GM23338 (cell line): ENCODE data around the gene FOXP4.

Experiments used
- EZH2phosphoT487 ChIP-seq: fragments of 200-600 bp; sonication (generic); IDR thresholded peaks from one replicate; pipeline ENCODE4 v1.8.1; 2018; ENCODE audit warnings: antibody characterized with exemption; ENCODE audit not compliant: unreplicated experiment
- POLR2AphosphoS5 ChIP-seq: IDR thresholded peaks from 2 replicates; pipeline ENCODE4 v1.6.1; 2016; ENCODE audit warnings: antibody characterized with exemption, low read depth
- TF ChIP-seq, protein P1 (sequence below), 2 experiments: fragments of 200-600 bp in 1 of 2; sonication (generic) in 1 of 2; conservative IDR thresholded peaks; 2 replicates each; pipeline versions ENCODE4 v1.5.1 to v1.6.1; 2016 to 2017; ENCODE audit warnings: antibody characterized with exemption in 2 of 2, low read depth in 2 of 2, mild to moderate bottlenecking in 2 of 2, moderate library complexity in 1 of 2

DNA sequence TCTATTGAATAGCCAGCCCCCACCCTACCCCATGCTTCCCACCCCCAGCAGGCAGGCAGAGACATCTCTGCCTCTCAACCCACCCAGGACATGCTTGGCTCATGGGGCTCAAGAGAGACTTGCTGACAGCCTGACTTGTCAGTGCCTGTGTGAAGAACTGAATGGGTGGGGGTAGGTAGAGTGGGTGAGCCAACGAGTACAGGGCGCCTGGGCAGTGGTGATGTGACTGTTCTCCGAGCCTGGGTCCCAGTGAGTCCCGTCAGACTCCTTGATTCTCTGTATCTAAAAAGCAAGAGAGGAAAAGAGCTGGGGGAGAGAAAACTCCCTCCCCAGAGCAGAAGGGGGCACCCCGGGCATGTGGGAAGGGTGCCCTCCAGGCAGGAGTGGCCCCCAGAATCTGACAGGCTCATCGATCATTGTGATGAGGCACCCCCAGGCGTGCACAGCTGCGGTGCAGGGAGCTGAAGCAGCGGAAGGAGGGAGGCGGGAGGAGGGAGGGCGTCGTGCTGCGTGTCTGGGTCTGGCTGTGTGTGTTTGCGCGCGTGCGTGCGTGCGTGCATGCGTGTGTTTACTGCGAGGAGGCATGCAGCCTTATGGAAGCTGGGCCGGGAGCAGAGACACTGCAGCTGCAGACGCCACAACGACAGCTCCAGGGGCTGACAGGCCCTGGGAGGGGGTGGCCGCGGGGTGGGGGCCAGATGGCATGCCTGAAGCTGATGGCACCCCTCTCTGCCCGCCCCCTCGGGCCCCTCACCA is 40.2 kb downstream of the FOXP4 start:
- TF ChIP-seq, protein P1, sequence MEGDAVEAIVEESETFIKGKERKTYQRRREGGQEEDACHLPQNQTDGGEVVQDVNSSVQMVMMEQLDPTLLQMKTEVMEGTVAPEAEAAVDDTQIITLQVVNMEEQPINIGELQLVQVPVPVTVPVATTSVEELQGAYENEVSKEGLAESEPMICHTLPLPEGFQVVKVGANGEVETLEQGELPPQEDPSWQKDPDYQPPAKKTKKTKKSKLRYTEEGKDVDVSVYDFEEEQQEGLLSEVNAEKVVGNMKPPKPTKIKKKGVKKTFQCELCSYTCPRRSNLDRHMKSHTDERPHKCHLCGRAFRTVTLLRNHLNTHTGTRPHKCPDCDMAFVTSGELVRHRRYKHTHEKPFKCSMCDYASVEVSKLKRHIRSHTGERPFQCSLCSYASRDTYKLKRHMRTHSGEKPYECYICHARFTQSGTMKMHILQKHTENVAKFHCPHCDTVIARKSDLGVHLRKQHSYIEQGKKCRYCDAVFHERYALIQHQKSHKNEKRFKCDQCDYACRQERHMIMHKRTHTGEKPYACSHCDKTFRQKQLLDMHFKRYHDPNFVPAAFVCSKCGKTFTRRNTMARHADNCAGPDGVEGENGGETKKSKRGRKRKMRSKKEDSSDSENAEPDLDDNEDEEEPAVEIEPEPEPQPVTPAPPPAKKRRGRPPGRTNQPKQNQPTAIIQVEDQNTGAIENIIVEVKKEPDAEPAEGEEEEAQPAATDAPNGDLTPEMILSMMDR (conservative IDR thresholded peaks at IDR 0.05; ENCODE audit: low read depth in 2 of 2), result no peak
- no peak for TF ChIP-seq EZH2phosphoT487
- TF ChIP-seq POLR2AphosphoS5, result no peak
